Measurements from ENCODE around the gene SLC35B2. TPM values are rescaled to one million over a fixed set of nuclear protein-coding genes. Genes with fewer than 3 reads are reported as not detected.

SLC35B2 gene
- total RNA-seq, 1 experiment from 2014 or later, result 143 TPM

DNA sequence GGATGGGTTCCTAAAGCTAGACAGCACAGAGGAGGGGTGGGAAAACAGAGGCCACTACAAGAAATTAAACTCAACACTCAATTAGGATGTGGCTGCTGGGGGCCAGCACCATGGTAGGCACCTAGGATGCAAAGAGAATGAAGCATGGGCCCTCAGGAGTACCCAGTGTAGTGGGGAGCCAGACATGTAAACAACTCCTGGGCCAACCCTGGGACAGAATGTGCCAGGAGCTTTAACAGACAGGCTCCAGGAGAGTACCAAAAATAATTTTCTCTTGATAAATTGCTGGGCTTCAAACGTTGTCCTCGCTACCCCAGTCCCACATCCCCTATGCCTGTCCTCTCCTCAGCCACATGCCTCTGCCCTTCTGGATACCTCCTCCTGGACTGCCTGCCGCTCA, 14.6 kb upstream of the SLC35B2 start:
- DNase-seq, result no peak
- CTCF ChIA-PET, result no interaction called here
- peaks cover 88% of the 10 kb centered on the region for H3K27me3 Mint-ChIP-seq (ENCODE audit: unreplicated experiment)
- H3K4me3 Mint-ChIP-seq (ENCODE audit: low read depth, unreplicated experiment), result no peak overlapping the region
- intact Hi-C loops (cut with micrococcal nuclease; ENCODE audit: unreplicated experiment), result no loop called here
- no peak overlapping the region for H3K27ac Mint-ChIP-seq (ENCODE audit: unreplicated experiment)
- peaks cover 9% of the 10 kb centered on the region for H3K4me1 Mint-ChIP-seq (ENCODE audit: low read depth, unreplicated experiment)
- H3K36me3 Mint-ChIP-seq (ENCODE audit: insufficient read depth, unreplicated experiment), result peaks cover under 1% of the 10 kb centered on the region
- TF ChIP-seq, protein P1, sequence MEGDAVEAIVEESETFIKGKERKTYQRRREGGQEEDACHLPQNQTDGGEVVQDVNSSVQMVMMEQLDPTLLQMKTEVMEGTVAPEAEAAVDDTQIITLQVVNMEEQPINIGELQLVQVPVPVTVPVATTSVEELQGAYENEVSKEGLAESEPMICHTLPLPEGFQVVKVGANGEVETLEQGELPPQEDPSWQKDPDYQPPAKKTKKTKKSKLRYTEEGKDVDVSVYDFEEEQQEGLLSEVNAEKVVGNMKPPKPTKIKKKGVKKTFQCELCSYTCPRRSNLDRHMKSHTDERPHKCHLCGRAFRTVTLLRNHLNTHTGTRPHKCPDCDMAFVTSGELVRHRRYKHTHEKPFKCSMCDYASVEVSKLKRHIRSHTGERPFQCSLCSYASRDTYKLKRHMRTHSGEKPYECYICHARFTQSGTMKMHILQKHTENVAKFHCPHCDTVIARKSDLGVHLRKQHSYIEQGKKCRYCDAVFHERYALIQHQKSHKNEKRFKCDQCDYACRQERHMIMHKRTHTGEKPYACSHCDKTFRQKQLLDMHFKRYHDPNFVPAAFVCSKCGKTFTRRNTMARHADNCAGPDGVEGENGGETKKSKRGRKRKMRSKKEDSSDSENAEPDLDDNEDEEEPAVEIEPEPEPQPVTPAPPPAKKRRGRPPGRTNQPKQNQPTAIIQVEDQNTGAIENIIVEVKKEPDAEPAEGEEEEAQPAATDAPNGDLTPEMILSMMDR (IDR thresholded peaks at IDR 0.05; ENCODE audit: unreplicated experiment), result no peak
- no peaks in the 10 kb centered on the region for H3K9me3 Mint-ChIP-seq (ENCODE audit: low read depth, unreplicated experiment)
- no TSS peak for BruUV-seq (replicated peaks)

DNA sequence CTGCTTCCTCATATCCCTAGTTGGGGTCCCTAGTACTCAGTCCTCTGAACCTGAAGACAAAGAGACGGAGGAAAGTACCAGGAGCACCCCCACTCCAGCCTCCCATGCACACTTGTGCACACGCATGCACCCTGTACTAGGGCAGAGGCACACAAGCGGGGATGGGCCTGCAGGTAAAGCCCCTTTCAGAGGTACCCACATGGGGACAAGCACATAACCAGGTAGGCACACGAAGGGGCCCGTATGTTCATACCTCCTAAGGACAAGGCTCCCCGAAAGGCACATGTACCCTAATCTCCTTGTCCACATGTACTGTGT, 14.0 kb upstream of the SLC35B2 start:
- peak overlapping the region; percentile 29 for H3K4me3 Mint-ChIP-seq (ENCODE audit: low read depth, unreplicated experiment)
- H3K27ac Mint-ChIP-seq (ENCODE audit: unreplicated experiment), result no peak overlapping the region
- peaks cover 9% of the 10 kb centered on the region for H3K4me1 Mint-ChIP-seq (ENCODE audit: low read depth, unreplicated experiment)
- peaks cover 6% of the 10 kb centered on the region for H3K36me3 Mint-ChIP-seq (ENCODE audit: insufficient read depth, unreplicated experiment)
- no TSS peak for BruUV-seq (replicated peaks)
- H3K9me3 Mint-ChIP-seq (ENCODE audit: low read depth, unreplicated experiment), result no peaks in the 10 kb centered on the region
- TF ChIP-seq, protein P1 (IDR thresholded peaks at IDR 0.05; ENCODE audit: unreplicated experiment), result no peak
- CTCF ChIA-PET, result no interaction called here
- H3K27me3 Mint-ChIP-seq (ENCODE audit: unreplicated experiment), result peaks cover 88% of the 10 kb centered on the region
- no peak for DNase-seq
- intact Hi-C loops (cut with micrococcal nuclease; ENCODE audit: unreplicated experiment), result no loop called here

DNA sequence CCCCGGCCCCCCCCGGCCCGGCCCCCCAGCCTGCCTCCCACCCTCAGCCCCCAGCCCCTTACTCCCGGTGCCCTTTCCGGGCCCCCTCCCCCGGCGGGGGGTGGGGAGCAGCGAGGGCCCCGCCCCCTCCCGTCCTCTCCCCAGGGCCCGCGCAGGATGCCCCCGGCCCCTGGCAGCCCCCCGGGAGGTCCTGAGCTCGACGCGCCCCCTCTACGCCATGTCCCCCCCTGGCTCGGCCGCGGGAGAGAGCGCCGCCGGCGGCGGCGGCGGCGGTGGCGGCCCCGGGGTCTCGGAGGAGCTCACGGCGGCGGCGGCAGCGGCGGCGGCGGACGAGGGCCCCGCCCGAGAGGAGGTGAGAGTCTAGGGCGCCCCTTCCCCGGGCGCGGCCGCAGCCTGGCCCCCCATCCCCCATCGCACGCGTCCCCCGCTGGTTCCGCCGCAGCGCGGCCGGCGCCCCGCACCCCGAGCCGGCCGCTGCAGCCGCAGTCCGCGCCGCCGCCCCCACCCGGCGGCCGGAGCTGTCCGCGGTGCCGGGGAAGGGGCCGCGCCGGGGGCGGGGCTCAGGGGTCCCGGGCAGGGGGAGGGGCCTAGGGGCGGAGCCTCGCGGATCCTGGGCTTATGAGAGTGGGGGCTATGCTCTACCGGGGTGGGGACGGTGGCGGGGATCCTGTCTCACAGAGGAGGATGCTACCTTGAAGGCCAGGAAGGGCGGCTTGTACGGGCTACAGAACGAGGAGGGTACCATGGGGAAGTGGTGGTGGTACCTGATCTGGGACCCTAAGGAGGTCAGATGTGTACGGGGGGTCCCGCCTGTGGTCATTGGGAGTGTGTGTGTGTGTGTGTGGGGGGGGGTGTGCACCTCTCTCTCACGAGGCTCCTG, 13.4 kb upstream of the SLC35B2 start:
- H3K4me1 Mint-ChIP-seq (ENCODE audit: low read depth, unreplicated experiment), result peaks cover 9% of the 10 kb centered on the region
- H3K4me3 Mint-ChIP-seq (ENCODE audit: low read depth, unreplicated experiment), result peak overlapping the region; percentile 32
- no peaks in the 10 kb centered on the region for H3K9me3 Mint-ChIP-seq (ENCODE audit: low read depth, unreplicated experiment)
- intact Hi-C loops (cut with micrococcal nuclease; ENCODE audit: unreplicated experiment), result no loop called here
- BruUV-seq (replicated peaks), result no TSS peak
- DNase-seq, result no peak
- peaks cover 12% of the 10 kb centered on the region for H3K36me3 Mint-ChIP-seq (ENCODE audit: insufficient read depth, unreplicated experiment)
- no peak overlapping the region for H3K27ac Mint-ChIP-seq (ENCODE audit: unreplicated experiment)
- TF ChIP-seq, protein P1 (IDR thresholded peaks at IDR 0.05; ENCODE audit: unreplicated experiment), result no peak
- H3K27me3 Mint-ChIP-seq (ENCODE audit: unreplicated experiment), result peaks cover 91% of the 10 kb centered on the region
- CTCF ChIA-PET, result interaction anchor here (0.6 to 1.4 kb wide), 3 partner anchors 17 to 590 kb away, joined by 3 to 4 read pairs (median 3); partner anchors contain the start of gene AARS2

DNA sequence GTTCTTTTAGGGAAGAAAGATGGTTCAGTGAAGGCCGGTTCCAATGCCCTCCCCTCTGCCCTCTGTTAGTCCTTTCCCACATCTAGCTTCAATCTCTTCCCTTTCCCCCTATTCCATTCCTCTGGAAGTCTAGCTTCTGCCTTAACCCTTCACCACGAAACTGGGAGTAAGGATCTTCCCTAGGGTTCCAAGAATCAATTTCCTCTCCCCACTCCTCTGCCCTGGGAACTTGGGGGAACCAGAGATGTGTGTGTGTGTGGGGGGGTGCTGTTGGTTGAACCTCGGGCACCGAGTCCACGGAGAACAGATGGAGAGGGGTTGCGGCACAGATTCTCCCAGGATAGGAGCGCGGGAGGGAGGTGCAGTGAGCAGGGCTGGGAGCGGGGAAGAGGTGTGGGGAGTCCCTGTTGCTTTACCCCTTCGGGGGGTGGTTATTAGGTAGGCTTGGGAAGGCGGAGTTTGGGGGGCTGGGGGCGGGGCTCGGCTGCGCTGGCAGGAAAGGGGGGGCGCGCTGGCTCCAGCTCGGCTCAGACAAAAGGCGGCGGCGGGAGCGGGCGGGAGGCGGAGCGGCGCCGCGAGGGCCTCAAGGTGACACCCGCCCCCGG, 12.7 kb upstream of the SLC35B2 start, which contains the start of gene TMEM151B:
TMEM151B (plus strand) TSS at position 530 of the 605 bp plus-strand sequence. CDS start 293 bp downstream, outside the sequence.
- no peak within 1 kb of the TSS for H3K27ac Mint-ChIP-seq (ENCODE audit: unreplicated experiment)
- no peaks in the 10 kb centered on the region for H3K9me3 Mint-ChIP-seq (ENCODE audit: low read depth, unreplicated experiment)
- H3K27me3 Mint-ChIP-seq (ENCODE audit: unreplicated experiment), result peaks cover 90% of the 10 kb centered on the region
- no peak for DNase-seq
- no TSS peak for BruUV-seq (replicated peaks)
- CTCF ChIA-PET, result interaction anchor here (1.4 to 3.9 kb wide), 2 partner anchors 43 to 68 kb away, joined by 4 to 53 read pairs; partner anchors contain the start of gene AARS2
- peak within 1 kb of the TSS; percentile 32 for H3K4me3 Mint-ChIP-seq (ENCODE audit: low read depth, unreplicated experiment)
- H3K4me1 Mint-ChIP-seq (ENCODE audit: low read depth, unreplicated experiment), result peaks cover 9% of the 10 kb centered on the region
- intact Hi-C loops (cut with micrococcal nuclease; ENCODE audit: unreplicated experiment), result loop anchor here (2.0 kb wide), 1 partner anchor 35 kb away; no protein-coding TSS in a partner anchor
- TF ChIP-seq, protein P1 (IDR thresholded peaks at IDR 0.05; ENCODE audit: unreplicated experiment), result no peak
- peaks cover 19% of the 10 kb centered on the region for H3K36me3 Mint-ChIP-seq (ENCODE audit: insufficient read depth, unreplicated experiment)
